HG02588 (cell line): ENCODE data around the gene KCTD10.

Experiments used
- ATAC-seq: cut with Tn5 transposase; IDR thresholded peaks from one replicate; pipeline ENCODE4 v1.9.1; 2021; ENCODE audit warnings: mild to moderate bottlenecking, moderate library complexity; ENCODE audit not compliant: unreplicated experiment

KCTD10 gene

GRCh38 chr12:109477185-109477962 lies at the start of gene KCTD10, which contains the start of gene UBE3B:
Gene KCTD10, minus strand, starts transcription at chr12:109477300. Its CDS starts 38 bp downstream, at chr12:109477262.
Gene UBE3B, plus strand, starts transcription at chr12:109477634. Its CDS starts 5,918 bp downstream, at chr12:109483552.
- peak; percentile 87 for ATAC-seq

- ATAC-seq, result no peak
These were observed 48.1 kb upstream of the KCTD10 start for GRCh38 chr12:109525279-109525585.

GRCh38 chr12:109524466-109525278 lies 47.6 kb upstream of the KCTD10 start:
- ATAC-seq, result no peak

- no peak for ATAC-seq
These were observed 46.4 kb upstream of the KCTD10 start for GRCh38 chr12:109523504-109523903.

- ATAC-seq, result no peak
These were observed 46.0 kb upstream of the KCTD10 start for GRCh38 chr12:109523071-109523470.

- no peak for ATAC-seq
These were observed 44.7 kb upstream of the KCTD10 start for GRCh38 chr12:109521831-109522230.

GRCh38 chr12:109519787-109520186 lies 42.7 kb upstream of the KCTD10 start:
- ATAC-seq, result no peak

GRCh38 chr12:109518820-109519665 lies 41.9 kb upstream of the KCTD10 start:
- ATAC-seq, result no peak

- ATAC-seq, result no peak
These were observed 40.5 kb upstream of the KCTD10 start for GRCh38 chr12:109517619-109518018.

GRCh38 chr12:109513977-109514376 lies 36.9 kb upstream of the KCTD10 start:
- ATAC-seq, result no peak

GRCh38 chr12:109513051-109513450 lies 36.0 kb upstream of the KCTD10 start:
- no peak for ATAC-seq

GRCh38 chr12:109512608-109513007 lies 35.5 kb upstream of the KCTD10 start:
- no peak for ATAC-seq

GRCh38 chr12:109510196-109510595 lies 33.1 kb upstream of the KCTD10 start:
- no peak for ATAC-seq

- ATAC-seq, result no peak
These were observed 27.0 kb upstream of the KCTD10 start for GRCh38 chr12:109504068-109504467.

- ATAC-seq, result no peak
These were observed 26.5 kb upstream of the KCTD10 start for GRCh38 chr12:109503611-109504010.

GRCh38 chr12:109502332-109502731 lies 25.2 kb upstream of the KCTD10 start:
- no peak for ATAC-seq

- no peak for ATAC-seq
These were observed 24.2 kb upstream of the KCTD10 start for GRCh38 chr12:109501299-109501698.

GRCh38 chr12:109500406-109501185 lies 23.5 kb upstream of the KCTD10 start:
- no peak for ATAC-seq

- no peak for ATAC-seq
These were observed 20.6 kb upstream of the KCTD10 start for GRCh38 chr12:109497675-109498074.

GRCh38 chr12:109496306-109496705 lies 19.2 kb upstream of the KCTD10 start:
- no peak for ATAC-seq
